HCT116 (cell line): ENCODE results near the gene RAB24. TPM values are rescaled to one million over a fixed set of nuclear protein-coding genes. Genes with fewer than 3 reads are reported as not detected.

Experiments
- ATAC-seq: fragments of 200-7000 bp; cut with Tn5 transposase; 2 replicates; pipeline ENCODE4 v1.9.1; 2020; ENCODE audit warnings: mild to moderate bottlenecking, moderate library complexity
- BruUV-seq: library from RNA; stranded (reverse); fragments of 400-500 nt; replicated peaks from 2 replicates; lab custom pipeline; 2021; lab: Mats Ljungman, UMichigan
- CTCF ChIA-PET: fragments of 300-600 bp; sonication (Branson Sonifier 250); formaldehyde crosslinking; loops from one replicate; lab custom pipeline; 2021; ENCODE audit warnings: antibody characterized with exemption; lab: Charles Lee
- POLR2A ChIA-PET: fragments of 300-600, 350-600 bp; sonication (Branson Sonifier 250); formaldehyde crosslinking; loops from one replicate; lab custom pipeline; 2021; ENCODE audit warnings: antibody characterized with exemption; lab: Charles Lee
- RAD21 ChIA-PET, 2 experiments: fragments of 300-600 bp; sonication (Branson Sonifier 250); formaldehyde crosslinking; loops; one replicate each; lab custom pipeline; 2023; ENCODE audit warnings: low total read pairs in 2 of 2; ENCODE audit not compliant: uncharacterized antibody in 2 of 2, unreplicated experiment in 2 of 2, low non-redundant PET in 1 of 2; lab: Charles Lee
- DNase-seq: peaks from one replicate; pipeline ENCODE4 v3.0.0-alpha.2; 2010; ENCODE audit warnings: low read depth, low spot score
- H2AFZ ChIP-seq: fragments of 200-600 bp; shearing (Covaris generic), sonication (generic); 2 replicates; pipeline ENCODE4 v1.6.1; 2017; ENCODE audit warnings: low read depth, mixed run types, mixed read lengths, antibody characterized with exemption, low read length; ENCODE audit not compliant: poor library complexity, severe bottlenecking
- H3K27ac ChIP-seq: 2 replicates; pipeline ENCODE4 v1.5.1; 2012; ENCODE audit warnings: low read depth, low read length
- H3K27me3 ChIP-seq: fragments of 200-600 bp; sonication (generic); 2 replicates; pipeline ENCODE4 v1.6.1; 2016; ENCODE audit warnings: mixed run types, low read length, mixed read lengths; ENCODE audit not compliant: insufficient read depth
- H3K36me3 ChIP-seq, 2 experiments: fragments of 200-500 bp in 1 of 2; fragments of 200-600 bp in 1 of 2; sonication (Bioruptor generic) in 1 of 2; sonication (generic) in 1 of 2; 2 replicates each; pipeline versions ENCODE4 v1.5.1 to v1.6.1; 2014 to 2016; ENCODE audit warnings: low read length in 2 of 2, inconsistent platforms in 1 of 2, mixed read lengths in 1 of 2, mixed run types in 1 of 2; ENCODE audit not compliant: insufficient read depth in 2 of 2, control insufficient read depth in 1 of 2
- H3K4me1 ChIP-seq, 2 experiments: fragments of 200-600 bp in 1 of 2; sonication (generic) in 1 of 2; 2 replicates each; pipeline versions ENCODE4 v1.5.1 to v1.6.1; 2012 to 2017; ENCODE audit warnings: low read length in 2 of 2, inconsistent platforms in 1 of 2, mild to moderate bottlenecking in 1 of 2, mixed read lengths in 1 of 2, mixed run types in 1 of 2, moderate library complexity in 1 of 2; ENCODE audit not compliant: insufficient read depth in 2 of 2, control insufficient read depth in 1 of 2
- H3K4me2 ChIP-seq: fragments of 200-600 bp; sonication (generic); 2 replicates; pipeline ENCODE4 v1.6.1; 2017; ENCODE audit warnings: mixed run types, low read length, mixed read lengths
- H3K4me3 ChIP-seq, 2 experiments: fragments of 200-600 bp in 1 of 2; sonication (generic) in 1 of 2; replicated peaks in 1 of 2; 2 replicates each; pipeline ENCODE4 v1.5.1; 2011 to 2016; ENCODE audit warnings: low read length in 2 of 2, control low read depth in 1 of 2, low read depth in 1 of 2, mild to moderate bottlenecking in 1 of 2, mixed read lengths in 1 of 2, mixed run types in 1 of 2
- H3K79me2 ChIP-seq: fragments of 200-600 bp; sonication (generic); 2 replicates; pipeline ENCODE4 v1.6.1; 2017; ENCODE audit warnings: mild to moderate bottlenecking, mixed run types, low read length, moderate library complexity, mixed read lengths; ENCODE audit not compliant: insufficient read depth
- H3K9ac ChIP-seq: fragments of 200-600 bp; sonication (generic); 2 replicates; pipeline ENCODE4 v1.6.1; 2016; ENCODE audit warnings: low read length, mixed read lengths
- H3K9me2 ChIP-seq: fragments of 200-600 bp; sonication (generic), shearing (Covaris generic); 2 replicates; pipeline ENCODE4 v1.6.1; 2017; ENCODE audit warnings: mixed run types, mild to moderate bottlenecking, moderate library complexity; ENCODE audit not compliant: insufficient read depth
- H3K9me3 ChIP-seq, 2 experiments: fragments of 200-500 bp in 1 of 2; fragments of 200-600 bp in 1 of 2; sonication (Bioruptor generic) in 1 of 2; sonication (generic) in 1 of 2; 2 replicates each; pipeline ENCODE4 v1.6.1; 2014 to 2017; ENCODE audit warnings: low read length in 2 of 2, mixed read lengths in 2 of 2, inconsistent platforms in 1 of 2, low read depth in 1 of 2, mild to moderate bottlenecking in 1 of 2, mixed run types in 1 of 2, moderate library complexity in 1 of 2; ENCODE audit not compliant: control insufficient read depth in 1 of 2, insufficient read depth in 1 of 2
- H4K20me1 ChIP-seq: fragments of 200-600 bp; sonication (generic), shearing (Covaris generic); 2 replicates; pipeline ENCODE4 v1.6.1; 2017; ENCODE audit warnings: mixed run types, mild to moderate bottlenecking, moderate library complexity; ENCODE audit not compliant: insufficient read depth
- CBX3 ChIP-seq: IDR thresholded peaks from 2 replicates; pipeline ENCODE4 v1.6.1; 2012; ENCODE audit warnings: low read depth
- CEBPB ChIP-seq: IDR thresholded peaks from 2 replicates; pipeline ENCODE4 v1.6.1; 2012; ENCODE audit warnings: low read depth
- CTCF ChIP-seq, 3 experiments: fragments of 200-600 bp in 1 of 3; sonication (generic) in 1 of 3; IDR thresholded peaks in 2 of 3; conservative IDR thresholded peaks in 1 of 3; 2 replicates each; pipeline ENCODE4 v1.5.1; 2012 to 2017; ENCODE audit warnings: low read depth in 2 of 3, low read length in 2 of 3, antibody characterized with exemption in 1 of 3, borderline replicate concordance in 1 of 3, control low read depth in 1 of 3, mild to moderate bottlenecking in 1 of 3, mixed read lengths in 1 of 3, mixed run types in 1 of 3, moderate library complexity in 1 of 3; ENCODE audit not compliant: insufficient read depth in 1 of 3
- ELF1 ChIP-seq: IDR thresholded peaks from 2 replicates; pipeline ENCODE4 v1.6.1; 2012; ENCODE audit warnings: low read depth, borderline replicate concordance
- EZH2 ChIP-seq: fragments of 200-600 bp; sonication (generic); IDR thresholded peaks from 2 replicates; pipeline ENCODE4 v1.6.1; 2017; ENCODE audit warnings: antibody characterized with exemption, mixed run types
- EZH2phosphoT487 ChIP-seq: fragments of 200-600 bp; IDR thresholded peaks from 2 replicates; pipeline ENCODE4 v1.6.1; 2018; ENCODE audit warnings: antibody characterized with exemption, borderline replicate concordance
- FOSL1 ChIP-seq: IDR thresholded peaks from 2 replicates; pipeline ENCODE4 v1.6.1; 2012; ENCODE audit warnings: low read depth
- MAX ChIP-seq: IDR thresholded peaks from 2 replicates; pipeline ENCODE4 v1.6.1; 2012
- POLR2A ChIP-seq: IDR thresholded peaks from 2 replicates; pipeline ENCODE4 v1.7.0; 2011; ENCODE audit warnings: borderline replicate concordance; ENCODE audit not compliant: insufficient read depth, insufficient read length; ENCODE audit errors: extremely low read depth
- POLR2AphosphoS5 ChIP-seq: IDR thresholded peaks from 2 replicates; pipeline ENCODE4 v1.6.1; 2011; ENCODE audit warnings: mild to moderate bottlenecking, low read depth, low read length, moderate library complexity
- RAD21 ChIP-seq: IDR thresholded peaks from 2 replicates; pipeline ENCODE4 v1.6.1; 2012; ENCODE audit warnings: low read depth, mild to moderate bottlenecking
- REST ChIP-seq: IDR thresholded peaks from 2 replicates; pipeline ENCODE4 v1.6.1; 2012; ENCODE audit warnings: low read depth
- SP1 ChIP-seq: IDR thresholded peaks from 2 replicates; pipeline ENCODE4 v1.6.1; 2012; ENCODE audit warnings: low read depth
- SRF ChIP-seq: IDR thresholded peaks from 2 replicates; pipeline ENCODE4 v1.6.1; 2012; ENCODE audit warnings: low read depth
- TCF7L2 ChIP-seq: IDR thresholded peaks from 2 replicates; pipeline ENCODE4 v1.7.0; 2011; ENCODE audit warnings: borderline replicate concordance, inconsistent platforms; ENCODE audit not compliant: insufficient read depth, insufficient read length; ENCODE audit errors: extremely low read depth
- YY1 ChIP-seq: IDR thresholded peaks from 2 replicates; pipeline ENCODE4 v1.6.1; 2011; ENCODE audit warnings: low read length, low read depth, moderate library complexity, mild to moderate bottlenecking; ENCODE audit not compliant: insufficient replicate concordance; ENCODE audit errors: extremely low read depth
- ZBTB33 ChIP-seq: IDR thresholded peaks from 2 replicates; pipeline ENCODE4 v1.6.1; 2011; ENCODE audit warnings: mild to moderate bottlenecking, low read length, moderate library complexity; ENCODE audit not compliant: insufficient replicate concordance; ENCODE audit errors: extremely low read depth
- ZFX ChIP-seq: fragments of 450-650 bp; IDR thresholded peaks from 2 replicates; pipeline ENCODE4 v1.6.1; 2017
- ZNF274 ChIP-seq: fragments of 200-500 bp; sonication (Bioruptor generic); IDR thresholded peaks from 2 replicates; pipeline ENCODE4 v1.6.1; 2014; ENCODE audit warnings: mild to moderate bottlenecking, low read depth, low read length, inconsistent platforms
- intact Hi-C: fragments of 100-400 bp; cut with micrococcal nuclease; formaldehyde crosslinking; loops from 2 replicates; pipeline ENCODE4 v1.10.0; 2022
- total RNA-seq: library from RNA; stranded (reverse); gene quantifications from one replicate; pipeline ENCODE4 v1.2.1, GENCODE V29; 2021; ENCODE audit not compliant: unreplicated experiment

The RAB24 gene
- total RNA-seq, 1 experiment from 2014 or later: 13.5 TPM

- peaks cover 2% of the 10 kb centered on the region; the same call in 1 of the 2 replicates for H4K20me1 ChIP-seq
- H3K4me3 ChIP-seq: peak overlapping the region; percentile 82 to 87
- peak overlapping the region; percentile 34 for H3K27ac ChIP-seq
- intact Hi-C loops: loop anchor here (1.0 to 5.0 kb wide), 2 partner anchors 145 to 186 kb away; partner anchors contain the start of gene PDLIM7
- CTCF ChIA-PET: interaction anchor here (1.0 to 2.3 kb wide), 10 partner anchors 10 to 201 kb away, joined by 3 to 17 read pairs (median 6); partner anchors contain the start of genes DBN1 and LMAN2
- H3K9me2 ChIP-seq: no peaks in the 10 kb centered on the region
- POLR2A ChIA-PET: interaction anchor here (1.2 to 1.6 kb wide), 2 partner anchors 41 to 60 kb away, joined by 4 to 6 read pairs; partner anchors contain the start of gene LMAN2
- peak overlapping the region; percentile 79 for H3K4me2 ChIP-seq
- H2AFZ ChIP-seq: no peak overlapping the region
- H3K9ac ChIP-seq: peak overlapping the region; percentile 87
- no peak for ATAC-seq
- H3K27me3 ChIP-seq: no peaks in the 10 kb centered on the region
- TF ChIP-seq ZFX: no peak
- TF ChIP-seq CEBPB: no peak
- no peak for TF ChIP-seq FOSL1
- TF ChIP-seq RAD21: no peak
- TF ChIP-seq MAX: no peak
- TF ChIP-seq EZH2: no peak
- TF ChIP-seq CTCF (IDR thresholded peaks at IDR 0.05 in 2 of 3, conservative IDR thresholded peaks at IDR 0.05 in 1 of 3; ENCODE audit: borderline replicate concordance in 1 of 3, insufficient read depth in 1 of 3, low read depth in 2 of 3, low read length in 2 of 3): no peak
- TF ChIP-seq TCF7L2: no peak
- TF ChIP-seq EZH2phosphoT487: no peak
- TF ChIP-seq CBX3: no peak
- TF ChIP-seq POLR2A: no peak
- TF ChIP-seq SP1: no peak
- TF ChIP-seq REST: no peak
- no peak for TF ChIP-seq YY1
- no peak for TF ChIP-seq ZBTB33
- TF ChIP-seq ELF1: no peak
- no peak for TF ChIP-seq SRF
- no peak for TF ChIP-seq ZNF274
- TF ChIP-seq POLR2AphosphoS5: no peak
- peaks cover 3% of the 10 kb centered on the region for H3K79me2 ChIP-seq
- BruUV-seq: no TSS peak
- peaks cover 3 to 8% of the 10 kb centered on the region in 2 experiments; a peak in 2 of 4 replicates for H3K36me3 ChIP-seq
- H3K9me3 ChIP-seq: no peaks in the 10 kb centered on the region
- DNase-seq: no peak
- H3K4me1 ChIP-seq: peaks cover 18 to 46% of the 10 kb centered on the region in 2 experiments
- RAD21 ChIA-PET: interaction anchor here in 1 of 2 experiments (1.0 kb wide), 1 partner anchor 79 kb away, joined by 3 read pairs; no protein-coding TSS in a partner anchor
Measured at GRCh38 chr5:177310757-177311391, 7.4 kb upstream of the RAB24 start.
